Spleen (tissue), 11 donors: Measurements from ENCODE around the gene COL23A1. TPM values are rescaled to one million over a fixed set of nuclear protein-coding genes. Genes with fewer than 3 reads are reported as not detected.

Experiments
- DNase-seq: peaks from one replicate; pipeline ENCODE4 v3.0.0-alpha.2; 2020
- H3K27ac ChIP-seq, 8 donors: fragments of 200-600 bp; sonication (generic) in 7 of 8; 1 replicate in 4 of 8; 2 replicates in 4 of 8; pipeline versions ENCODE4 v1.5.0 to v1.8.0; 2016 to 2021; ENCODE audit warnings: inconsistent platforms in 4 of 8, mild to moderate bottlenecking in 4 of 8, moderate library complexity in 1 of 8
- H3K27me3 ChIP-seq, 7 donors: fragments of 200-600 bp; sonication (generic) in 6 of 7; replicated peaks in 1 of 7; 1 replicate in 4 of 7; 2 replicates in 3 of 7; pipeline versions ENCODE4 v1.5.0 to v1.8.0; 2016 to 2021; ENCODE audit warnings: inconsistent platforms in 3 of 7, mild to moderate bottlenecking in 1 of 7
- H3K36me3 ChIP-seq, 6 donors: fragments of 200-600 bp; sonication (generic) in 5 of 6; 1 replicate in 4 of 6; 2 replicates in 2 of 6; pipeline versions ENCODE4 v1.5.0 to v1.8.0; 2016 to 2021; ENCODE audit warnings: inconsistent platforms in 2 of 6
- H3K4me1 ChIP-seq, 6 donors: fragments of 200-600 bp; sonication (generic) in 5 of 6; 1 replicate in 3 of 6; 2 replicates in 3 of 6; pipeline versions ENCODE4 v1.5.0 to v1.8.0; 2016 to 2021; ENCODE audit warnings: inconsistent platforms in 3 of 6
- H3K4me3 ChIP-seq, 8 donors: fragments of 200-600 bp; sonication (generic) in 7 of 8; 1 replicate in 4 of 8; 2 replicates in 4 of 8; pipeline versions ENCODE4 v1.5.0 to v1.8.0; 2016 to 2021; ENCODE audit warnings: inconsistent platforms in 4 of 8, mild to moderate bottlenecking in 4 of 8, moderate library complexity in 2 of 8
- H3K9me3 ChIP-seq, 8 donors: fragments of 200-600 bp; sonication (generic) in 7 of 8; 1 replicate in 4 of 8; 2 replicates in 4 of 8; pipeline versions ENCODE4 v1.5.0 to v1.8.0; 2016 to 2021; ENCODE audit warnings: inconsistent platforms in 4 of 8
- POLR2A ChIP-seq, 3 donors: fragments of 450-650 bp; IDR thresholded peaks; one replicate each; pipeline ENCODE4 v1.5.1; 2017; ENCODE audit warnings: antibody characterized with exemption in 3 of 3, mild to moderate bottlenecking in 1 of 3
- POLR2AphosphoS5 ChIP-seq, 3 donors: sonication (generic); formaldehyde crosslinking; IDR thresholded peaks; one replicate each; pipeline ENCODE4 v1.5.1; 2017; ENCODE audit warnings: antibody characterized with exemption in 3 of 3
- WGBS, 5 donors: extraction: QIAGEN DNeasy Blood & Tissue Kit in 3 of 5; methylation state at CpG; one replicate each; pipeline versions ENCODE4 v1.1.5 to v1.1.7; 2013 to 2018; 5-methylcytosine and 5-hydroxymethylcytosine counted together
- intact Hi-C: fragments of 100-400 bp; cut with DNase I; formaldehyde crosslinking; loops from one replicate; pipeline ENCODE4 v1.15.0; 2023; ENCODE audit warnings: low total_unique reads
- polyA plus RNA-seq, 3 donors: library from polyadenylated mRNA; stranded (reverse); fragments of 200-250 nt; gene quantifications; one replicate each; pipeline ENCODE4 v1.2.1, GENCODE V29; 2013
- total RNA-seq, 7 donors: library from RNA; depleted of rRNA in 3 of 7; stranded (reverse); fragments of >200 nt in 3 of 7; fragmentation: NEBNext Ultra II Directional in 4 of 7; extraction: Animal tissue kit (Norgen Biotek cat#: 25700) in 4 of 7; gene quantifications; one replicate each; pipeline versions ENCODE4 v1.1.0 to v1.2.1, GENCODE V29; 2016 to 2021
- TF ChIP-seq, protein P1 (sequence below), 11 experiments: fragments of 200-600 bp in 7 of 11; fragments of 450-650 bp in 4 of 11; sonication (generic) in 4 of 11; IDR thresholded peaks in 8 of 11; conservative IDR thresholded peaks in 3 of 11; 1 replicate in 7 of 11; 2 replicates in 4 of 11; pipeline versions ENCODE4 v1.4.0 to v1.8.0; 2016 to 2021; ENCODE audit warnings: antibody characterized with exemption in 11 of 11, inconsistent platforms in 4 of 11, mild to moderate bottlenecking in 1 of 11
- donor health status: healthy with polysubstance abuse.
- donor health status: DM: no; HTN: no; CAD: no; lungs with moderate emphysema.
- donor health status: DM: no; HTN: no; CAD: no.
- donor health status: Bipolar disorder and iron deficiency.
- donor health status: healthy.
- donor health status: DM: no; HTN: no; CAD: no.
- donor health status: DM: yes; HTN: yes; CAD: no.

COL23A1 gene
- total and polyA plus RNA-seq, 10 donors = 0.63 to 3.8 (median 1.9) TPM

DNA sequence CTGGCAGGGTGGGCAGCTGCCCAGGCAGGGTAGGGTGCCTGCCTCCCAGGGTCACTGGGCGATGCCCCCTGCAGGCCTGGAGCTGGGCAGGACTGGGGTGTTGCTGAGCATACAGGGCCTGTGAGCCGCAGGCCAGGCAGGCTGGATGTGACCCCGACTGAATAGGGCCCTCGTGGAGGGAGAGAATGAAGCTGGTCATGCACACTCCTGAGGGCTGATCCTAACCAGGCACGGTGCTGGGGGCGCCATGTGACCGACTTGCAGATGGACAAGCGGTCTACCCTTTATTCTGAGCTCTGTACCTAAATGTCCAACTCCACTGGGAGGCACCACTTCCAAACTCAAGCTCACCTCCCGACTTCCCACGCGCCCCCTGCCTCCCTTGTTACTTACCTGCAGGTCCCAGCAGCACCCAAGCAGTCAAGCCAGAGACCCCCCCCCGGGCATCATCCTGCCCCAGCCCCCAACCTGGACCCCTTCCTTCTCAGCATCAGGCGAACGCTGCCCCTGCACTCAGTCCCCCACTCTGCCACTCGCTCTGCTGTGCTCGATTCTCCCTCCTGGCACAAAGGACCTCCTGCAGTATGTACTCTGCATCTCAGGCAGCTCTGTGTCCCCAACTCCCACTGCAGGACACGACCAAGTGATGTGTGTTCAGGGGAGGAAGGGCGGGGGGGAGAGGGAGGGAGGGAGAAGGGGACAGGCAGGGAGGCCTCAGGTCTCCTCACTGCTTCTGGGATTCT is 280.8 kb downstream of the COL23A1 start:
- intact Hi-C loops = no loop called here
- 73 to 85% (median 79%) methylated on average over 11 to 18 of the region's 18 CpGs for WGBS, 5 donors
- no peaks in the 10 kb centered on the region for H3K9me3 ChIP-seq
- H3K27ac ChIP-seq = no peak overlapping the region
- H3K27me3 ChIP-seq = no peaks in the 10 kb centered on the region
- H3K4me3 ChIP-seq = no peak overlapping the region
- H3K4me1 ChIP-seq = peaks cover 0 to 7% (median 2%) of the 10 kb centered on the region in 6 donors
- H3K36me3 ChIP-seq = no peaks in the 10 kb centered on the region
- peak; percentile 59 for DNase-seq
- no peak for TF ChIP-seq POLR2AphosphoS5 (IDR thresholded peaks at IDR 0.05)
- TF ChIP-seq POLR2A (IDR thresholded peaks at IDR 0.05) = no peak
- TF ChIP-seq, protein P1, sequence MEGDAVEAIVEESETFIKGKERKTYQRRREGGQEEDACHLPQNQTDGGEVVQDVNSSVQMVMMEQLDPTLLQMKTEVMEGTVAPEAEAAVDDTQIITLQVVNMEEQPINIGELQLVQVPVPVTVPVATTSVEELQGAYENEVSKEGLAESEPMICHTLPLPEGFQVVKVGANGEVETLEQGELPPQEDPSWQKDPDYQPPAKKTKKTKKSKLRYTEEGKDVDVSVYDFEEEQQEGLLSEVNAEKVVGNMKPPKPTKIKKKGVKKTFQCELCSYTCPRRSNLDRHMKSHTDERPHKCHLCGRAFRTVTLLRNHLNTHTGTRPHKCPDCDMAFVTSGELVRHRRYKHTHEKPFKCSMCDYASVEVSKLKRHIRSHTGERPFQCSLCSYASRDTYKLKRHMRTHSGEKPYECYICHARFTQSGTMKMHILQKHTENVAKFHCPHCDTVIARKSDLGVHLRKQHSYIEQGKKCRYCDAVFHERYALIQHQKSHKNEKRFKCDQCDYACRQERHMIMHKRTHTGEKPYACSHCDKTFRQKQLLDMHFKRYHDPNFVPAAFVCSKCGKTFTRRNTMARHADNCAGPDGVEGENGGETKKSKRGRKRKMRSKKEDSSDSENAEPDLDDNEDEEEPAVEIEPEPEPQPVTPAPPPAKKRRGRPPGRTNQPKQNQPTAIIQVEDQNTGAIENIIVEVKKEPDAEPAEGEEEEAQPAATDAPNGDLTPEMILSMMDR (IDR thresholded peaks at IDR 0.05 in 8 of 11, conservative IDR thresholded peaks at IDR 0.05 in 3 of 11) = no peak

DNA sequence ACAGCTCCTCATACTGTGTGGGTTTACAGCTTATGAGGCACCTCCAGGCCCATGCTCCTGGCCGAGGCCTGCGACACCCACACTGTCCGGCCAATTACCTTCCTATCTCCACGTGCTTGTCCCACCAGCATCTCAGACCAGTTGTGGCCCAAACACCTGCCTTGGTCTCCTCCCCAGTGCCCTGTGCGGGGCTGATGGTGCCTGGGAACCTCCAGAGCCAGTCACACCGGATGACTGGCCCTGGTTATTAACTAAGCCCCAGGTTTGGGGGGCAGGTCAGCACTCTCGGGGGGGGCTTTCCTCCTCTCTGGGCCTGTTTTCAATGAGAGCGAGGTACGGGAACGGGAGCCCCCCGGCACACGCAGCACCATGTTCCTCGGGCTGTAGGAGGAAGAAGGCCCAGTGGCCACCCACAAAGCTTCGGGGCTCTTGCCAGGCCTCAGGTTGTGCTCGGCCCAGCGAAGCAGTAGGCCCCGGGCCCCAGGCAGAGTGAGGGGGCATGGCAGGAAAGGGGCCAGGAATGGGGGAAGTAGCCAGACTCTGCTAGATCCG is 281.6 kb downstream of the COL23A1 start:
- H3K27ac ChIP-seq = no peak overlapping the region
- no peaks in the 10 kb centered on the region for H3K27me3 ChIP-seq
- intact Hi-C loops = no loop called here
- no peak overlapping the region for H3K4me3 ChIP-seq
- no peaks in the 10 kb centered on the region for H3K9me3 ChIP-seq
- 87 to 95% (median 88%) methylated on average over 11 to 18 of the region's 18 CpGs for WGBS, 5 donors
- DNase-seq = peak; percentile 50
- peaks cover 0 to 7% (median 2%) of the 10 kb centered on the region in 6 donors for H3K4me1 ChIP-seq
- TF ChIP-seq, protein P1 (IDR thresholded peaks at IDR 0.05 in 8 of 11, conservative IDR thresholded peaks at IDR 0.05 in 3 of 11) = no peak
- no peak for TF ChIP-seq POLR2A (IDR thresholded peaks at IDR 0.05)
- TF ChIP-seq POLR2AphosphoS5 (IDR thresholded peaks at IDR 0.05) = no peak
- H3K36me3 ChIP-seq = no peaks in the 10 kb centered on the region

DNA sequence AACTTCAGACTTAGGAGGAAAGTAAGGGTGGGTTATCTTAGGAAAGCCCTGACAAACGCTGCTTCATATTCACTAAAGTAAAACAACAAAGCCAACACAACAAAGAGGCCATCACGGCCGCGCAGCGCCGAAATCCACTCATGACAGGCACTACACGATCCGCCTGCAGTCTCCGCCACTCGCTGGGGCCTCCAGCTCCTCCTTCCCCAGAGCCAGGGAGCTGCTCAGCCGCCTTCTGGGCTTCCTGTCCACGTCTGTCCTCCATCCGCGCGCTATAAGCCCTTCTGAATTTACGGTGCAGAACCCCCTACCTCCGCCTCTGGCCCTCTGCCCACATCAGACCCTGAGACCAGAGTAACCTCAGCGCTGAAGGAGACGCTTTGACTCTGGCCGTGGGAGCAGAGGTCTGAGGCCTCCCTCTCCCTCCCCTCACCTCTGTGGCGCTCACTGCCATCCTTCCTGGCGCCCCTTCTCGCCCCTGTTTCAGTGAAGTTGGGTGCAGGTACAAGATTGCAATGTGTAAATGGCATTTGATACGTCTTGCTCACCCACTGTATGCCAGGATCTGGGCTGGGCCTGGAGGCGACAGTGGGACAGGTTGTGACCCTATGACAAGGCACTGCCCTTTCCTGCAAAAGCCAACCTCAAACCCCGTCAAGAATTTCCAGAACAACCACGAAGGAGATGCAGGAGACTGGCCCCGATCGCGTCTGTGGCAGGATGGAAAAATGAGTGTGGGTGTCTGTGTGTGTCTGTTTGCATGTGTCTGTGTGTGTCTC is 282.7 kb downstream of the COL23A1 start:
- Histone ChIP-seq H3K4me3 (no peak overlapping the region), H3K27ac (no peak overlapping the region), H3K9me3 (no peaks in the 10 kb centered on the region), H3K4me1 (peaks cover 0 to 5% (median 0%) of the 10 kb centered on the region in 6 donors), H3K36me3 (no peaks in the 10 kb centered on the region), H3K27me3 (no peaks in the 10 kb centered on the region)
- WGBS, 5 donors = 81 to 84% (median 81%) methylated on average over 30 of the region's 30 CpGs
- TF ChIP-seq, protein P1 (IDR thresholded peaks at IDR 0.05 in 8 of 11, conservative IDR thresholded peaks at IDR 0.05 in 3 of 11) = no peak
- TF ChIP-seq POLR2AphosphoS5 (IDR thresholded peaks at IDR 0.05) = no peak
- no peak for TF ChIP-seq POLR2A (IDR thresholded peaks at IDR 0.05)
- intact Hi-C loops = no loop called here
- DNase-seq = peak; percentile 49
